ENCODE measurements around the gene C1QTNF9. TPM values are rescaled to one million over a fixed set of nuclear protein-coding genes. Genes with fewer than 3 reads are reported as not detected.

Gene C1QTNF9
- total and polyA plus RNA-seq, 2 of the 8 experiments (the other 6 are each of a cell fraction or from before 2014, with no cell fraction given), result not detected

DNA sequence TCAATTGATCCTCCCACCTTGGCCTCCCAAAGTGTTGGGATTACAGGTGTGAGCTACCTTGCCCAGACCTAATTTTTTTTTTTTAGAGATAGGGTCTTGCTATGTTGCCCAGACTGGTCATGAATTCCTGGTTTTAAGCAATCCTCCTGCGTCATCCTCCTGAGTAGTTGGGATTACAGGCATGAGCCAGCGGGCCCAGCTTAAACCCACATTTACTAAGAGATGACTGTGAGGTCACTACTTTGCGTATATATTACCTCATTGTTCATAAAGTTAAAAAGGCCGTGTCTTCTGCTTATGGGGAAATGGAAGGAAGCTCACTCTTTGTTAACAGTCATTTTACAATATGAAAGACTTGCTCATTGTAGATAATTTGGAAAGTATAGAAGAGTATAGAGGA, 39.6 kb upstream of the C1QTNF9 start:
- H3K9ac ChIP-seq (replicated peaks in 1 of 4; ENCODE audit: extremely low read depth in 1 of 4, low read depth in 3 of 4, low read length in 3 of 4), result no peak overlapping the region
- no peak overlapping the region for H2BK12ac ChIP-seq (ENCODE audit: low read depth, low read length)
- no peak overlapping the region for H3K56ac ChIP-seq (replicated peaks; ENCODE audit: insufficient read length, low read depth, low read length)
- no peak overlapping the region for H3K14ac ChIP-seq (ENCODE audit: insufficient read length)
- 93% methylated on average over 4 of the region's 4 CpGs; no CpG with 5 or more reads in 1 of the 2 experiments for WGBS, 2 experiments (ENCODE audit: extremely low coverage in 1 of 2, insufficient coverage in 1 of 2, insufficient read length in 1 of 2, insufficient replicate concordance in 2 of 2, low coverage in 1 of 2, low lambda C conversion rate in 2 of 2, missing lambda C conversion rate in 1 of 2)
- ChIA-PET CTCF (ENCODE audit: partially characterized antibody) (interaction anchor here (0.6 to 1.3 kb wide), 4 partner anchors 15 to 459 kb away, joined by 3 to 4 read pairs (median 4); no protein-coding TSS in a partner anchor), POLR2A (ENCODE audit: partially characterized antibody) (no interaction called here)
- no peaks in the 10 kb centered on the region for H3K27me3 ChIP-seq (replicated peaks in 1 of 4; ENCODE audit: control insufficient read depth in 3 of 4, extremely low read depth in 1 of 4, insufficient read depth in 3 of 4, low read length in 3 of 4)
- no peak overlapping the region for H3K4ac ChIP-seq (replicated peaks; ENCODE audit: insufficient read length, low read depth, low read length)
- no peak overlapping the region for H2AK5ac ChIP-seq (ENCODE audit: low read depth, low read length)
- H2BK15ac ChIP-seq (ENCODE audit: low read length), result no peak overlapping the region
- H4K91ac ChIP-seq (replicated peaks; ENCODE audit: insufficient read length, low read length), result no peak overlapping the region
- no peak overlapping the region for H3K18ac ChIP-seq (ENCODE audit: extremely low read depth, low read length)
- H3K27ac ChIP-seq (ENCODE audit: low read depth, low read length), result no peak overlapping the region
- no peaks in the 10 kb centered on the region for H3K36me3 ChIP-seq (ENCODE audit: control insufficient read depth in 2 of 4, insufficient read depth in 4 of 4, low read length in 3 of 4)
- no peak overlapping the region for H2BK120ac ChIP-seq (replicated peaks; ENCODE audit: low read depth, low read length)
- no peaks in the 10 kb centered on the region for H3K9me3 ChIP-seq (ENCODE audit: insufficient read depth in 2 of 2, low read depth in 1 of 2, low read length in 1 of 2)
- H3K23ac ChIP-seq (ENCODE audit: insufficient read length), result no peak overlapping the region
- H3K23me2 ChIP-seq (ENCODE audit: low read depth, low read length), result no peaks in the 10 kb centered on the region
- no peaks in the 10 kb centered on the region for H3K79me2 ChIP-seq (ENCODE audit: control insufficient read depth in 1 of 2, insufficient read depth in 2 of 2, low read length in 2 of 2)
- no peak overlapping the region for H2AFZ ChIP-seq (ENCODE audit: low read length)
- no peaks in the 10 kb centered on the region for H3K79me1 ChIP-seq (ENCODE audit: low read depth, low read length)
- no peak overlapping the region for H4K8ac ChIP-seq (ENCODE audit: extremely low read depth, insufficient read depth, low read length)
- H4K5ac ChIP-seq (ENCODE audit: insufficient read length, low read depth, low read length), result no peak overlapping the region
- no peak overlapping the region for H2BK5ac ChIP-seq (ENCODE audit: low read depth, low read length)
- FAIRE-seq (no peak), DNase-seq (ENCODE audit: low read depth in 1 of 2, low spot score in 2 of 2) (no peak)
- H4K20me1 ChIP-seq (replicated peaks in 1 of 2; ENCODE audit: control insufficient read depth in 1 of 2, insufficient read depth in 2 of 2, low read length in 2 of 2), result peaks cover 0 to 3% of the 10 kb centered on the region in 2 experiments
- H3K4me3 ChIP-seq (ENCODE audit: extremely low read depth in 1 of 4, insufficient read depth in 2 of 4, low read depth in 3 of 4, low read length in 4 of 4), result no peak overlapping the region
- no peak overlapping the region for H2BK20ac ChIP-seq (ENCODE audit: low read length)
- no peaks in the 10 kb centered on the region for H3K4me1 ChIP-seq (replicated peaks in 1 of 4; ENCODE audit: control insufficient read depth in 3 of 4, insufficient read depth in 4 of 4, low read length in 3 of 4)
- no peak overlapping the region for H3K4me2 ChIP-seq (ENCODE audit: insufficient read depth in 1 of 2, low read depth in 2 of 2, low read length in 2 of 2)
- TF ChIP-seq GTF2F1 (IDR thresholded peaks at IDR 0.05; ENCODE audit: borderline replicate concordance, low read depth, low read length), result no peak
- TF ChIP-seq GABPA (IDR thresholded peaks at IDR 0.05; ENCODE audit: borderline replicate concordance, insufficient read depth, low read length), result no peak
- TF ChIP-seq EZH2 (IDR thresholded peaks at IDR 0.05; ENCODE audit: low read depth, low read length, severe bottlenecking), result no peak
- TF ChIP-seq SIN3A (conservative IDR thresholded peaks at IDR 0.05 in 1 of 2, IDR thresholded peaks at IDR 0.05 in 1 of 2; ENCODE audit: low read depth in 1 of 2, low read length in 2 of 2), result no peak
- TF ChIP-seq TBP (IDR thresholded peaks at IDR 0.05; ENCODE audit: low read depth, low read length), result no peak
